SK-N-SH treated with all-trans-retinoic acid at 6 μM for 48 hours (cell line): Measurements from ENCODE around the gene EPS8.

Experiments
- BACH2 ChIP-seq: fragments of 250-450 bp; sonication (Bioruptor Pico); IDR thresholded peaks from 2 replicates; pipeline ENCODE4 v1.9.0; 2021; ENCODE audit warnings: mild to moderate bottlenecking, borderline replicate concordance
- ESRRG ChIP-seq: fragments of 250-450 bp; sonication (Bioruptor Pico); IDR thresholded peaks from 2 replicates; pipeline ENCODE4 v1.6.1; 2021; ENCODE audit warnings: mild to moderate bottlenecking
- GLIS3 ChIP-seq: fragments of 250-450 bp; sonication (Bioruptor Pico); IDR thresholded peaks from 2 replicates; pipeline ENCODE4 v1.5.0; 2020; ENCODE audit warnings: mild to moderate bottlenecking, moderate library complexity
- ISL1 ChIP-seq: fragments of 250-450 bp; sonication (Bioruptor Pico); IDR thresholded peaks from 2 replicates; pipeline ENCODE4 v2.1.2; 2022; ENCODE audit warnings: mild to moderate bottlenecking, moderate library complexity
- SNAI2 ChIP-seq: fragments of 250-450 bp; sonication (Bioruptor Pico); IDR thresholded peaks from 2 replicates; pipeline ENCODE4 v1.5.0; 2020; ENCODE audit warnings: mild to moderate bottlenecking, moderate library complexity
- ZFP3 ChIP-seq: fragments of 250-450 bp; sonication (Bioruptor Pico); IDR thresholded peaks from 2 replicates; pipeline ENCODE4 v1.5.0; 2020; ENCODE audit warnings: mild to moderate bottlenecking, moderate library complexity
- ZFP30 ChIP-seq: fragments of 450-650 bp; formaldehyde crosslinking; IDR thresholded peaks from 2 replicates; pipeline ENCODE4 v1.5.0; 2022; ENCODE audit warnings: mild to moderate bottlenecking, moderate library complexity
- ZNF565 ChIP-seq: fragments of 450-650 bp; formaldehyde crosslinking; conservative IDR thresholded peaks from 2 replicates; pipeline ENCODE4 v1.5.0; 2020; ENCODE audit warnings: low read depth, mild to moderate bottlenecking, moderate library complexity
- ZNF70 ChIP-seq: fragments of 450-650 bp; formaldehyde crosslinking; IDR thresholded peaks from 2 replicates; pipeline ENCODE4 v1.5.0; 2020; ENCODE audit warnings: mild to moderate bottlenecking, moderate library complexity
- TF ChIP-seq, protein P1 (sequence below): fragments of 250-450 bp; sonication (Bioruptor Pico); IDR thresholded peaks from 2 replicates; pipeline ENCODE4 v1.5.0; 2020; ENCODE audit warnings: mild to moderate bottlenecking, moderate library complexity
- TF ChIP-seq, protein P2 (sequence below): fragments of 250-450 bp; sonication (Bioruptor Pico); IDR thresholded peaks from 2 replicates; pipeline ENCODE4 v1.8.0; 2020; ENCODE audit warnings: mild to moderate bottlenecking, moderate library complexity, borderline replicate concordance
- TF ChIP-seq, protein P3 (sequence below): fragments of 250-450 bp; sonication (Bioruptor Pico); IDR thresholded peaks from 2 replicates; pipeline ENCODE4 v1.5.1; 2021; ENCODE audit warnings: mild to moderate bottlenecking, moderate library complexity
- TF ChIP-seq, protein P4 (sequence below): fragments of 250-450 bp; sonication (Bioruptor Pico); IDR thresholded peaks from 2 replicates; pipeline ENCODE4 v1.8.0; 2021; ENCODE audit warnings: low read depth, mild to moderate bottlenecking, moderate library complexity, borderline replicate concordance

DNA sequence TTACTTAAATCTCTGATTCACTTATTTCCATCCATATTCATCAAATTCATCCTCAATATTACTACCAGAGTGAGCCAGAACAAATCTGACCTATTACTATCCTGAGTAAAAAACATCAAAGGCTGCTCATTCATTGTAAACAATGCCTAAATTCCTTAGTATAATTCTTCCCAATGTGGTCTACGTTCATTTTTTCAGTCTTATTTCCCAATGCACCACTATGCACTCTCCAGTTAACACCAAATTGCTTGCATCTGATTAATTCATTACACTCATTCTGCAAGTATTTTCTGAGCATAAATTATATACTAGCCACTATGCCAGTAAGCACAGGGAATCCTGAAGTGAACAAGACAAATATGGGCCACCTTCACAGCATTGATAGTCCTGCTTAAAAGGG is 110.0 kb downstream of the EPS8 start:
- TF ChIP-seq ZNF565 = no peak
- TF ChIP-seq, protein P1, sequence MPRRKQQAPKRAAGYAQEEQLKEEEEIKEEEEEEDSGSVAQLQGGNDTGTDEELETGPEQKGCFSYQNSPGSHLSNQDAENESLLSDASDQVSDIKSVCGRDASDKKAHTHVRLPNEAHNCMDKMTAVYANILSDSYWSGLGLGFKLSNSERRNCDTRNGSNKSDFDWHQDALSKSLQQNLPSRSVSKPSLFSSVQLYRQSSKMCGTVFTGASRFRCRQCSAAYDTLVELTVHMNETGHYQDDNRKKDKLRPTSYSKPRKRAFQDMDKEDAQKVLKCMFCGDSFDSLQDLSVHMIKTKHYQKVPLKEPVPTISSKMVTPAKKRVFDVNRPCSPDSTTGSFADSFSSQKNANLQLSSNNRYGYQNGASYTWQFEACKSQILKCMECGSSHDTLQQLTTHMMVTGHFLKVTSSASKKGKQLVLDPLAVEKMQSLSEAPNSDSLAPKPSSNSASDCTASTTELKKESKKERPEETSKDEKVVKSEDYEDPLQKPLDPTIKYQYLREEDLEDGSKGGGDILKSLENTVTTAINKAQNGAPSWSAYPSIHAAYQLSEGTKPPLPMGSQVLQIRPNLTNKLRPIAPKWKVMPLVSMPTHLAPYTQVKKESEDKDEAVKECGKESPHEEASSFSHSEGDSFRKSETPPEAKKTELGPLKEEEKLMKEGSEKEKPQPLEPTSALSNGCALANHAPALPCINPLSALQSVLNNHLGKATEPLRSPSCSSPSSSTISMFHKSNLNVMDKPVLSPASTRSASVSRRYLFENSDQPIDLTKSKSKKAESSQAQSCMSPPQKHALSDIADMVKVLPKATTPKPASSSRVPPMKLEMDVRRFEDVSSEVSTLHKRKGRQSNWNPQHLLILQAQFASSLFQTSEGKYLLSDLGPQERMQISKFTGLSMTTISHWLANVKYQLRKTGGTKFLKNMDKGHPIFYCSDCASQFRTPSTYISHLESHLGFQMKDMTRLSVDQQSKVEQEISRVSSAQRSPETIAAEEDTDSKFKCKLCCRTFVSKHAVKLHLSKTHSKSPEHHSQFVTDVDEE = no peak
- no peak for TF ChIP-seq ZFP30
- TF ChIP-seq, protein P2, sequence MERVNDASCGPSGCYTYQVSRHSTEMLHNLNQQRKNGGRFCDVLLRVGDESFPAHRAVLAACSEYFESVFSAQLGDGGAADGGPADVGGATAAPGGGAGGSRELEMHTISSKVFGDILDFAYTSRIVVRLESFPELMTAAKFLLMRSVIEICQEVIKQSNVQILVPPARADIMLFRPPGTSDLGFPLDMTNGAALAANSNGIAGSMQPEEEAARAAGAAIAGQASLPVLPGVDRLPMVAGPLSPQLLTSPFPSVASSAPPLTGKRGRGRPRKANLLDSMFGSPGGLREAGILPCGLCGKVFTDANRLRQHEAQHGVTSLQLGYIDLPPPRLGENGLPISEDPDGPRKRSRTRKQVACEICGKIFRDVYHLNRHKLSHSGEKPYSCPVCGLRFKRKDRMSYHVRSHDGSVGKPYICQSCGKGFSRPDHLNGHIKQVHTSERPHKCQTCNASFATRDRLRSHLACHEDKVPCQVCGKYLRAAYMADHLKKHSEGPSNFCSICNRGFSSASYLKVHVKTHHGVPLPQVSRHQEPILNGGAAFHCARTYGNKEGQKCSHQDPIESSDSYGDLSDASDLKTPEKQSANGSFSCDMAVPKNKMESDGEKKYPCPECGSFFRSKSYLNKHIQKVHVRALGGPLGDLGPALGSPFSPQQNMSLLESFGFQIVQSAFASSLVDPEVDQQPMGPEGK (CRISPR knock-in tag) = no peak
- TF ChIP-seq ISL1 (CRISPR knock-in tag) = no peak
- no peak for TF ChIP-seq ESRRG (CRISPR knock-in tag)
- TF ChIP-seq, protein P3, sequence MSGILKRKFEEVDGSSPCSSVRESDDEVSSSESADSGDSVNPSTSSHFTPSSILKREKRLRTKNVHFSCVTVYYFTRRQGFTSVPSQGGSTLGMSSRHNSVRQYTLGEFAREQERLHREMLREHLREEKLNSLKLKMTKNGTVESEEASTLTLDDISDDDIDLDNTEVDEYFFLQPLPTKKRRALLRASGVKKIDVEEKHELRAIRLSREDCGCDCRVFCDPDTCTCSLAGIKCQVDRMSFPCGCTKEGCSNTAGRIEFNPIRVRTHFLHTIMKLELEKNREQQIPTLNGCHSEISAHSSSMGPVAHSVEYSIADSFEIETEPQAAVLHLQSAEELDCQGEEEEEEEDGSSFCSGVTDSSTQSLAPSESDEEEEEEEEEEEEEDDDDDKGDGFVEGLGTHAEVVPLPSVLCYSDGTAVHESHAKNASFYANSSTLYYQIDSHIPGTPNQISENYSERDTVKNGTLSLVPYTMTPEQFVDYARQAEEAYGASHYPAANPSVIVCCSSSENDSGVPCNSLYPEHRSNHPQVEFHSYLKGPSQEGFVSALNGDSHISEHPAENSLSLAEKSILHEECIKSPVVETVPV (CRISPR knock-in tag) = no peak
- TF ChIP-seq BACH2 (CRISPR knock-in tag) = no peak
- TF ChIP-seq, protein P4, sequence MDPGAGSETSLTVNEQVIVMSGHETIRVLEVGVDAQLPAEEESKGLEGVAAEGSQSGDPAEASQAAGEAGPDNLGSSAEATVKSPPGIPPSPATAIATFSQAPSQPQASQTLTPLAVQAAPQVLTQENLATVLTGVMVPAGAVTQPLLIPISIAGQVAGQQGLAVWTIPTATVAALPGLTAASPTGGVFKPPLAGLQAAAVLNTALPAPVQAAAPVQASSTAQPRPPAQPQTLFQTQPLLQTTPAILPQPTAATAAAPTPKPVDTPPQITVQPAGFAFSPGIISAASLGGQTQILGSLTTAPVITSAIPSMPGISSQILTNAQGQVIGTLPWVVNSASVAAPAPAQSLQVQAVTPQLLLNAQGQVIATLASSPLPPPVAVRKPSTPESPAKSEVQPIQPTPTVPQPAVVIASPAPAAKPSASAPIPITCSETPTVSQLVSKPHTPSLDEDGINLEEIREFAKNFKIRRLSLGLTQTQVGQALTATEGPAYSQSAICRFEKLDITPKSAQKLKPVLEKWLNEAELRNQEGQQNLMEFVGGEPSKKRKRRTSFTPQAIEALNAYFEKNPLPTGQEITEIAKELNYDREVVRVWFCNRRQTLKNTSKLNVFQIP (CRISPR knock-in tag) = no peak
- TF ChIP-seq ZNF70 (CRISPR knock-in tag) = no peak
- no peak for TF ChIP-seq ZFP3 (CRISPR knock-in tag)
- no peak for TF ChIP-seq SNAI2 (CRISPR knock-in tag)
- TF ChIP-seq GLIS3 (CRISPR knock-in tag) = no peak
